Measurements from ENCODE around the gene SYPL1. TPM values are rescaled to one million over a fixed set of nuclear protein-coding genes. Genes with fewer than 3 reads are reported as not detected.

Gene SYPL1
- total and polyA plus RNA-seq, 9 of the 15 experiments (the other 6 are each of a cell fraction or from before 2014, with no cell fraction given) = 23.8 to 214 (median 70.2) TPM

GRCh38 chr7:106041140-106041717 lies 70.9 kb downstream of the SYPL1 start (continued):
- peak; percentile 54 to 72 for TF ChIP-seq RAD21 (CRISPR knock-in tag; conservative IDR thresholded peaks at IDR 0.05 in 1 of 2, IDR thresholded peaks at IDR 0.05 in 1 of 2)
- TF ChIP-seq SMARCA4 (IDR thresholded peaks at IDR 0.05) = peak; percentile 52
- TF ChIP-seq NRF1 (conservative IDR thresholded peaks at IDR 0.05 in 1 of 2, IDR thresholded peaks at IDR 0.05 in 1 of 2) = 0 out of 4 replicates have a peak, but pooled peaks of 1 of the 2 experiments have one; percentile 13
- peak; percentile 82 for TF ChIP-seq CTBP1 (IDR thresholded peaks at IDR 0.05; ENCODE audit: borderline replicate concordance)
- TF ChIP-seq, protein P1, sequence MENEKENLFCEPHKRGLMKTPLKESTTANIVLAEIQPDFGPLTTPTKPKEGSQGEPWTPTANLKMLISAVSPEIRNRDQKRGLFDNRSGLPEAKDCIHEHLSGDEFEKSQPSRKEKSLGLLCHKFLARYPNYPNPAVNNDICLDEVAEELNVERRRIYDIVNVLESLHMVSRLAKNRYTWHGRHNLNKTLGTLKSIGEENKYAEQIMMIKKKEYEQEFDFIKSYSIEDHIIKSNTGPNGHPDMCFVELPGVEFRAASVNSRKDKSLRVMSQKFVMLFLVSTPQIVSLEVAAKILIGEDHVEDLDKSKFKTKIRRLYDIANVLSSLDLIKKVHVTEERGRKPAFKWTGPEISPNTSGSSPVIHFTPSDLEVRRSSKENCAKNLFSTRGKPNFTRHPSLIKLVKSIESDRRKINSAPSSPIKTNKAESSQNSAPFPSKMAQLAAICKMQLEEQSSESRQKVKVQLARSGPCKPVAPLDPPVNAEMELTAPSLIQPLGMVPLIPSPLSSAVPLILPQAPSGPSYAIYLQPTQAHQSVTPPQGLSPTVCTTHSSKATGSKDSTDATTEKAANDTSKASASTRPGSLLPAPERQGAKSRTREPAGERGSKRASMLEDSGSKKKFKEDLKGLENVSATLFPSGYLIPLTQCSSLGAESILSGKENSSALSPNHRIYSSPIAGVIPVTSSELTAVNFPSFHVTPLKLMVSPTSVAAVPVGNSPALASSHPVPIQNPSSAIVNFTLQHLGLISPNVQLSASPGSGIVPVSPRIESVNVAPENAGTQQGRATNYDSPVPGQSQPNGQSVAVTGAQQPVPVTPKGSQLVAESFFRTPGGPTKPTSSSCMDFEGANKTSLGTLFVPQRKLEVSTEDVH (IDR thresholded peaks at IDR 0.05; ENCODE audit: low read depth, partially characterized antibody) = peak; percentile 41
- TF ChIP-seq PKNOX1 (IDR thresholded peaks at IDR 0.05) = peak; percentile 37; the same call in 1 of the 2 replicates
- TF ChIP-seq DLX4 (CRISPR knock-in tag; IDR thresholded peaks at IDR 0.05) = no peak; the same call in 1 of the 2 replicates
- peak; percentile 42 for TF ChIP-seq TCF3 (CRISPR knock-in tag; IDR thresholded peaks at IDR 0.05)
- TF ChIP-seq, protein P2, sequence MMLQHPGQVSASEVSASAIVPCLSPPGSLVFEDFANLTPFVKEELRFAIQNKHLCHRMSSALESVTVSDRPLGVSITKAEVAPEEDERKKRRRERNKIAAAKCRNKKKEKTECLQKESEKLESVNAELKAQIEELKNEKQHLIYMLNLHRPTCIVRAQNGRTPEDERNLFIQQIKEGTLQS (IDR thresholded peaks at IDR 0.05) = no peak
- TF ChIP-seq, protein P2 (CRISPR knock-in tag; conservative IDR thresholded peaks at IDR 0.05) = 0 out of 2 replicates have a peak, but pooled peaks have one; percentile 37
- TF ChIP-seq SMAD3 (CRISPR knock-in tag; conservative IDR thresholded peaks at IDR 0.05) = 0 out of 2 replicates have a peak, but pooled peaks have one; percentile 21
- TF ChIP-seq SMARCE1 (IDR thresholded peaks at IDR 0.05) = 0 out of 2 replicates have a peak, but pooled peaks have one; percentile 31
- no peak for TF ChIP-seq TAF7 (tag; IDR thresholded peaks at IDR 0.05)
- TF ChIP-seq NFIX (CRISPR knock-in tag; IDR thresholded peaks at IDR 0.05; ENCODE audit: low read depth) = peak; percentile 88
- TF ChIP-seq RCOR1 (IDR thresholded peaks at IDR 0.05; ENCODE audit: borderline replicate concordance in 1 of 2, low read depth in 2 of 2, low read length in 2 of 2) = peak in 1 of 2 experiments; percentile 66; a peak in 2 of 4 replicates
- 0 out of 2 replicates have a peak, but pooled peaks have one; percentile 17 for TF ChIP-seq NR2C2 (CRISPR knock-in tag; IDR thresholded peaks at IDR 0.05)
- TF ChIP-seq NR2C2 (tag; IDR thresholded peaks at IDR 0.05) = no peak
- TF ChIP-seq EHMT2 (IDR thresholded peaks at IDR 0.05) = peak; percentile 56; the same call in 1 of the 2 replicates
- TF ChIP-seq ZNF24 (IDR thresholded peaks at IDR 0.05) = peak; percentile 55; the same call in 1 of the 2 replicates
- TF ChIP-seq TAL1 (IDR thresholded peaks at IDR 0.05) = peak; percentile 36
- peak; percentile 47; the same call in 1 of the 2 replicates for TF ChIP-seq ZBTB7A (IDR thresholded peaks at IDR 0.05; ENCODE audit: borderline replicate concordance, control insufficient read depth, low read depth, low read length)
- no peak for TF ChIP-seq ZNF551 (CRISPR knock-in tag; IDR thresholded peaks at IDR 0.05)
- TF ChIP-seq TARDBP (IDR thresholded peaks at IDR 0.05) = 0 out of 2 replicates have a peak, but pooled peaks have one; percentile 38
- TF ChIP-seq MTA3 (IDR thresholded peaks at IDR 0.05; ENCODE audit: borderline replicate concordance) = 0 out of 2 replicates have a peak, but pooled peaks have one; percentile 27
- 0 out of 2 replicates have a peak, but pooled peaks have one; percentile 12 for TF ChIP-seq CXXC5 (CRISPR knock-in tag; IDR thresholded peaks at IDR 0.05)

Data from K562 (cell line).